Measurements from ENCODE around the gene TEX2.

Gene TEX2

DNA sequence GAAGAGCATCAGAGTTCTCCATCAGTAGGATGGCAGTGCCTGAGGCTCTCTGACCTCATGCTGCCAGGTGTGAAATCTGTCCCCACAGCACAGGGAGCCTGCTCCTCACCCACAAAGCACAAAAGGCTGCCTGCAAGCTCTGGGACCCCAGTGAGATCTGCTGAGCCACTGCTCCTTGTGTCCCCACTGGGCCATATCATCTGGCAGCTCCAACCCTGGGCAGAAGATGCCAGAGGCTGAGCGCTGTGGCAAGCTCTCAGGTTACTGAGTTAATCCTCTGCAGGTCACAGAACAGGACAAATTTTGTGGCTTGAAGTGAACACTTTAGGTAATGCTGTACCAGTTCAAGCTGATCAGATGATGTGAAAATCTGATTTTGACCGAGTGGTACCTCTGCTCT, 106.4 kb downstream of the TEX2 start:
- no peak overlapping the region for H3K27ac ChIP-seq (ENCODE audit: low read depth, low read length, poor library complexity, severe bottlenecking)
- H3K9ac ChIP-seq (ENCODE audit: low read length), result no peak overlapping the region
- TF ChIP-seq, protein P1, sequence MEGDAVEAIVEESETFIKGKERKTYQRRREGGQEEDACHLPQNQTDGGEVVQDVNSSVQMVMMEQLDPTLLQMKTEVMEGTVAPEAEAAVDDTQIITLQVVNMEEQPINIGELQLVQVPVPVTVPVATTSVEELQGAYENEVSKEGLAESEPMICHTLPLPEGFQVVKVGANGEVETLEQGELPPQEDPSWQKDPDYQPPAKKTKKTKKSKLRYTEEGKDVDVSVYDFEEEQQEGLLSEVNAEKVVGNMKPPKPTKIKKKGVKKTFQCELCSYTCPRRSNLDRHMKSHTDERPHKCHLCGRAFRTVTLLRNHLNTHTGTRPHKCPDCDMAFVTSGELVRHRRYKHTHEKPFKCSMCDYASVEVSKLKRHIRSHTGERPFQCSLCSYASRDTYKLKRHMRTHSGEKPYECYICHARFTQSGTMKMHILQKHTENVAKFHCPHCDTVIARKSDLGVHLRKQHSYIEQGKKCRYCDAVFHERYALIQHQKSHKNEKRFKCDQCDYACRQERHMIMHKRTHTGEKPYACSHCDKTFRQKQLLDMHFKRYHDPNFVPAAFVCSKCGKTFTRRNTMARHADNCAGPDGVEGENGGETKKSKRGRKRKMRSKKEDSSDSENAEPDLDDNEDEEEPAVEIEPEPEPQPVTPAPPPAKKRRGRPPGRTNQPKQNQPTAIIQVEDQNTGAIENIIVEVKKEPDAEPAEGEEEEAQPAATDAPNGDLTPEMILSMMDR (IDR thresholded peaks at IDR 0.05; ENCODE audit: low read length), result no peak
- TF ChIP-seq EZH2 (IDR thresholded peaks at IDR 0.05; ENCODE audit: borderline replicate concordance, low read length), result no peak
- no peaks in the 10 kb centered on the region for H3K4me1 ChIP-seq (ENCODE audit: insufficient read depth, low read length, severe bottlenecking)
- H3K4me3 ChIP-seq (ENCODE audit: low read depth, low read length, poor library complexity, severe bottlenecking), result no peak overlapping the region
- no peaks in the 10 kb centered on the region for H3K27me3 ChIP-seq (ENCODE audit: insufficient read depth, low read length)
- no peaks in the 10 kb centered on the region for H4K20me1 ChIP-seq (ENCODE audit: insufficient read depth, low read length)
- H3K36me3 ChIP-seq (ENCODE audit: insufficient read depth, low read length), result peaks cover 6% of the 10 kb centered on the region
- no peak overlapping the region for H3K4me2 ChIP-seq (ENCODE audit: low read length)
- no peaks in the 10 kb centered on the region for H3K9me3 ChIP-seq (ENCODE audit: low read length)
- H3K9me2 ChIP-seq (ENCODE audit: low read depth, low read length), result no peaks in the 10 kb centered on the region
- H3F3A ChIP-seq (ENCODE audit: insufficient read depth, low read length), result no peaks in the 10 kb centered on the region
- H2AFZ ChIP-seq (ENCODE audit: low read length), result no peak overlapping the region
- H3K79me2 ChIP-seq (ENCODE audit: insufficient read depth, low read length), result no peaks in the 10 kb centered on the region

- Histone ChIP-seq H3K9me2 (ENCODE audit: low read depth, low read length) (no peaks in the 10 kb centered on the region), H3K4me1 (ENCODE audit: insufficient read depth, low read length, severe bottlenecking) (no peaks in the 10 kb centered on the region), H3K9me3 (ENCODE audit: low read length) (no peaks in the 10 kb centered on the region), H2AFZ (ENCODE audit: low read length) (no peak overlapping the region), H3K9ac (ENCODE audit: low read length) (no peak overlapping the region), H3K27me3 (ENCODE audit: insufficient read depth, low read length) (no peaks in the 10 kb centered on the region), H3K79me2 (ENCODE audit: insufficient read depth, low read length) (no peaks in the 10 kb centered on the region), H3F3A (ENCODE audit: insufficient read depth, low read length) (no peaks in the 10 kb centered on the region), H3K27ac (ENCODE audit: low read depth, low read length, poor library complexity, severe bottlenecking) (no peak overlapping the region), H4K20me1 (ENCODE audit: insufficient read depth, low read length) (no peaks in the 10 kb centered on the region), H3K36me3 (ENCODE audit: insufficient read depth, low read length) (peaks cover 6% of the 10 kb centered on the region), H3K4me3 (ENCODE audit: low read depth, low read length, poor library complexity, severe bottlenecking) (no peak overlapping the region), H3K4me2 (ENCODE audit: low read length) (no peak overlapping the region)
- TF ChIP-seq, protein P1 (IDR thresholded peaks at IDR 0.05; ENCODE audit: low read length), result no peak
- no peak for TF ChIP-seq EZH2 (IDR thresholded peaks at IDR 0.05; ENCODE audit: borderline replicate concordance, low read length)
Observed at GRCh38 chr17:64155751-64156544, 107.1 kb downstream of the TEX2 start.

DNA sequence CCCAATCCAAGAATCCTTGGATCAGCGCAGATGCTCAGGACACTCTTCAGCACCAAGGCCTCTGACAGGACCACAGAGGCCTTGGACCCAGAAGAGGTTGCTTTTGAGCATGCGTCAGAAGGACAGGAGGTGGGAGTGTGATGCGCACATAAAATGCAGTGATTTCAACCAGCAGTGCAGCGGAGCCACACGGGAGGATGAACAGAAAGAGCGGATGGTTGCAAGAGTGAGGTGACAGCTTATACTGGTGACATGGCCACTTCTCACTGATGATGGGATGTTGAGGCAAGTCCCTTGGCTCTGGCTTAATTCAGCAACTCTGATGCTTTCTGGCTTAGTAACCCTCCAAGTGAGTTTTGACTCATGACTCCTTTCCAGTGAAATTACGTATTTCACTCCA, 107.9 kb downstream of the TEX2 start:
- no peak overlapping the region for H3K9ac ChIP-seq (ENCODE audit: low read length)

More for the DNA sequence above, 107.9 kb downstream of the TEX2 start:
- no peaks in the 10 kb centered on the region for H3K4me1 ChIP-seq (ENCODE audit: insufficient read depth, low read length, severe bottlenecking)
- no peak overlapping the region for H2AFZ ChIP-seq (ENCODE audit: low read length)
- no peaks in the 10 kb centered on the region for H3K79me2 ChIP-seq (ENCODE audit: insufficient read depth, low read length)
- no peak overlapping the region for H3K4me2 ChIP-seq (ENCODE audit: low read length)
- H3K27me3 ChIP-seq (ENCODE audit: insufficient read depth, low read length), result no peaks in the 10 kb centered on the region
- H3K9me3 ChIP-seq (ENCODE audit: low read length), result no peaks in the 10 kb centered on the region
- H3K27ac ChIP-seq (ENCODE audit: low read depth, low read length, poor library complexity, severe bottlenecking), result no peak overlapping the region
- H3K4me3 ChIP-seq (ENCODE audit: low read depth, low read length, poor library complexity, severe bottlenecking), result no peak overlapping the region
- H3F3A ChIP-seq (ENCODE audit: insufficient read depth, low read length), result no peaks in the 10 kb centered on the region
- no peaks in the 10 kb centered on the region for H3K9me2 ChIP-seq (ENCODE audit: low read depth, low read length)
- H3K36me3 ChIP-seq (ENCODE audit: insufficient read depth, low read length), result peaks cover 6% of the 10 kb centered on the region
- H4K20me1 ChIP-seq (ENCODE audit: insufficient read depth, low read length), result no peaks in the 10 kb centered on the region
- TF ChIP-seq EZH2 (IDR thresholded peaks at IDR 0.05; ENCODE audit: borderline replicate concordance, low read length), result no peak
- TF ChIP-seq, protein P1 (IDR thresholded peaks at IDR 0.05; ENCODE audit: low read length), result no peak

Data from OCI-LY1 (cell line).